GM12891 (cell line): Measurements from ENCODE around the gene NSFL1C.

Experiments used
- POLR2A ChIP-seq: IDR thresholded peaks from 2 replicates; pipeline ENCODE4 v1.6.1; 2011; ENCODE audit warnings: low read depth, low read length, control low read depth
- POLR2AphosphoS5 ChIP-seq: IDR thresholded peaks from 2 replicates; pipeline ENCODE4 v1.6.1; 2011; ENCODE audit warnings: low read depth, low read length, control low read depth
- SPI1 ChIP-seq: IDR thresholded peaks from 2 replicates; pipeline ENCODE4 v1.6.1; 2011; ENCODE audit warnings: low read depth, low read length, control low read depth

- no peak for TF ChIP-seq POLR2A
- no peak for TF ChIP-seq SPI1
- no peak for TF ChIP-seq POLR2AphosphoS5
Measured at GRCh38 chr20:1489764-1490436, 23.3 kb upstream of the NSFL1C start.
